NCI-H2081 treated with DMSO at 0.1 percent for 48 hours (cell line): ENCODE measurements around the gene PRCD.

Experiments used
- DNase-seq: peaks from one replicate; lab custom pipeline; 2025; lab: John Stamatoyannopoulos, UW

PRCD gene

DNA sequence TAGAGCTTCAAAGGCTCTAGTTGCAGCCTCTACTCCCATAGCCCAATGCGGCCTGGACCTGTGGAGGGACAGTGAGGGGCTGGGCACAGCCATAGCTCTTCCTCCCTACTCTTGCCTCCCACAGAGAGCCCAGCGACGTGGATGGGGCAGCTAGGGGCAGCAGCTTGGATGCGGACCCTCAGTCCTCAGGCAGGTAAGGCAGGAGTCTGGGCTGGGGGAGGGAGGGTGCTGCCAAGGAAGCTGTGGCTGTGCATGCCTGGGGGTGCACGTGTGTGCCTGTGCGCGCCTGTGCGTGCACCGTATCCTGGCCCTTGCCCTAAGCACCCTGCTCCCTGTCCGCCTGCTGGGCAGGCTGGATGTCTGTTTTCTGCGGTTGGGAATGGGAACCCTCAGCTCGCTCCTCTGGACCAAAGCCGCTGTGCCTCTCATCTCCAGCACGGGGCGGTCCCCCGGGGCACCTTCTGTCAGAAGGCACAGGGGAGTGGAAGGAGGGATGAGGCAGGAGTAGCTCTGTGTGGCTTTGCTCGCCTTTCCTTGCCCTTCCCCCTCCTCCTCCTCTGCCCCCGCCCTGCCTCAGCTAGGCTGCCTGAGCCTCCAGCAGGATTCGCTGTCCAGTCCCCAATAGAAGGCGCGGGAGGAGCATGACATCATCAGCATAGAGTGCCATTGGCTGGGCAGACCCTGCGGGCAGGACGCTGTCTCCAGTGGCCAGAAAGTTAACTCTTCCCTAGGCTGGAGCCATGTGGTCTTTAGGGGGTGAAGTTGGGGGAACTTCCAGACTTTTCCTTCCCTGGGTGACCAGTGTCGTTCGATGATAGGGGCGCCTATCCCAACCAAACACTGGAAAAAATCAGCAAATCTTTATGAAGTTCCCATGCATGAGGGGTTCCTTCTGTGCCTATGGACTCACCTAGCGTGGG, 797 bp downstream of the PRCD start:
- no peak for DNase-seq

DNA sequence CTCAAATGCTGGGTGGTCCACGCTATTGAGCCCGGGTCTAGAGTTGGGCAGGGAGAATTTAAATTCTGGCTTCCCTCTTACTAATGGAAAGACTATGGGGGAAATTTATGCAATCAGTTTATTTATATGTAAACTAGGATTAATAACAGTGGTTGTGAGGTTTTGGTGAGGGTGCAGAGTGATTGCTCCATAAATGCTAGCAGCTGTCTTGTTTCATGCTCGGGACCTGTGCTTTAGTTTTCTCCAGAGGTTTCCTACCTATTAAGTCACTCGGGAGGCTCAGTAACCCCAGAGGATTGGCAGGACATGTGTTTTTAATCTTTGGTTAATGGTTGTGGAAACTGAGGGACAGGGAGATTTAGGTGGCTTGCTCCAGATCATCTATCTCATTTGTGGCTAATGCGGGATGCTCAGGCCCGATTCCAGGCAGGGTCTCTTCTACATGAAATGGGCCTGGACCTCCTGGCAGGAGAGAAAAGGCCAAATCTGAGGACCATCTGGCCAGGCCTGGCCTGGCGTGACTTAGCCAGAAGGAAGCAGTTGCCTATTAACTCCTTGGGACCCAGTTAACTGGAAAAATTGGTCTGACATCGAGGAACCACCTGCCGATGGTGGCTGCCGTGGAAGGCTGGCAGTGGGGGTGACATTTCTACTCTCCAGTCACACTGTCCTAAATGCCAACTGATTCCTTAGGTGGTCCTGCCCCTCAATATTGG, 2.1 kb downstream of the PRCD start:
- no peak for DNase-seq

DNA sequence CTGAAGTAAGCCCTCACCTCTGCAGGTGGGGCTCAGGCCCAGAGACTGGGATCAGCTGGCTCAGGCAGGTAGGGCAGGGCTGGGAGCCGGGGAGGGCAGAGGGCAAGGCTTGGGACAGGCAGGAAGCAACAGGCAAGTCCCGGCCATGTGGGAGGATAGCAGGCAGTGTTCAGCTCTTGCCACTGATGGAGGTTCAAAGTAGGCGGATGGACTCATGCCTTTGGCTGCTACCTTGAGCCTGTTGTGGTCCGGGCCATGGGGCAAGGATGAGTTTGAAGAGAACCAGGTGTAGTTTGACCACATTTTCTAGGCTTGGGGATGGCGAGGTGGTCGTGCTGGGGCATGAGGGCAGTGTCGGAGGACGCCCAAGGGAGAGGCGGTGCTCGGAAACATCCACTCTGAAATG, 2.7 kb downstream of the PRCD start:
- no peak for DNase-seq

DNA sequence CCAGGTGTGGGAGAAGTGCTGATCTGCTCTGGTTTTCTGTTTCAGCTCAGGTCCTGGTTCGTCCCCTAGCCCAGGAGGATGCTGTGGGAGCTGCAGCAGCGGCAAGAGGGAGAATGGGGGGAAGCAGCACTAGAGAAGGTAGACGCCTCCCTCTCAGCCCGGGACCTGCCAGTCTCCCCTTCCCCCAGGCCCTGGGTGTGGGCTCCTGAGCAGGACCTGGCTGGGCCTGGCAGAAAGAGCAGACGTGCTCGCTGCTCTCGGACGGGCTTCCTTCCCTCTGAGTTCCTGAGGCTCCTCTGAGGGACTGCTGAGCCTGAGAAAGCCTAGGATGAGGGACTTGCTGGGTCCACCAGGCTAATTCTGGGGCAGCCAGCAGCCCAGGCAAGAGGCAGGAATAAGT, 3.1 kb downstream of the PRCD start:
- DNase-seq = no peak

DNA sequence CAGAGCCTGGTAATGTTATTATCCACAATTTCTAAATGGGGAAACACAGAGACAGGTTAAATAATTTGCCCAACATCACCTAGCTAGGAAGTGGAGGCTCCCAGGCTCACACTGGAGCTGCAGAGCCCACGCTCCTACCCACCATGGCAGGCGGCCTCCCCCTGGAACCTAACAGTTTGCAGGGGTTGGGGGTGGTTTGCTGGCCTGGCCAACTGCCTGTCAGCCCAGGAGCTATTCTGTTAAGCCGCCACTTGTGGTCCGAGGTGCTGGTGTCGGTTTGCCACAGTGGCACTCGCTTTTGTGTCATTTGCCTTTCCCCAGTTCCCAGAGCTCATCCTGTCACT, 3.6 kb downstream of the PRCD start:
- no peak for DNase-seq

DNA sequence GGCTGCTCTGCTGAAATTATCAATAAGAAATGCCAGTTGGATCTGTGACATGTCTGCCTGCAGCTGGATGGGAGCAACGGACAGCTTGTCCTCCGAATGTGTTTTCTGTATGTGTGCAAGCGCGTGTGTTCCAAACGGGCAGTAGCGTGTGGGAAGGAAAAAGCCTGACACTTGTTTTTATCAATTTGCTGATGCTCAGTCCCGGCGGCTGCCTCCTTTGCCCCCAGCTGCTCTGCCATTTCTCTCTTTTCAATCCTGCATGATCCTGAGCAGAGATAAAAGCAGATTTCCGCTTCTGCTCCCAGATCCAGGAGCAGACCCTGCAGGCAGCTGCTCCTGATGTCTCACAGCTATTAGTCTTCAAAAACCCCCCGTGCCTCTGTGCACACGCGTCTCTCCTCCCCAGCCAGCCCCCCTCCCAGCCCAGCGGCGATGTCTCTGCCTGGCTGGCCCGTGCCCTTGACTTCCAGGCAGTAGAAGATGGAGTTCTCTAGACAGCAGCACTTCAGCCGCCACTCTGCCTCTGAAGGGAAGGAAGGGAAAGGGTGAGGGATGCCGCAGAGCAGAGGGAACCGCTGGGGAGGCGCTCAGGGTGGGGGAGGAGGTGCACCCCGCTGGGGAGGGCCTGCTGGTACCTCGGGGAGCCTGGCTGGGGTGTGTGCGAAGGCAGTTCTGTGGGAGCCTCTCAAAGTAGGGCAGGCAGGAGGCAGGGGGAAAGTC, 4.1 kb downstream of the PRCD start:
- DNase-seq = no peak

DNA sequence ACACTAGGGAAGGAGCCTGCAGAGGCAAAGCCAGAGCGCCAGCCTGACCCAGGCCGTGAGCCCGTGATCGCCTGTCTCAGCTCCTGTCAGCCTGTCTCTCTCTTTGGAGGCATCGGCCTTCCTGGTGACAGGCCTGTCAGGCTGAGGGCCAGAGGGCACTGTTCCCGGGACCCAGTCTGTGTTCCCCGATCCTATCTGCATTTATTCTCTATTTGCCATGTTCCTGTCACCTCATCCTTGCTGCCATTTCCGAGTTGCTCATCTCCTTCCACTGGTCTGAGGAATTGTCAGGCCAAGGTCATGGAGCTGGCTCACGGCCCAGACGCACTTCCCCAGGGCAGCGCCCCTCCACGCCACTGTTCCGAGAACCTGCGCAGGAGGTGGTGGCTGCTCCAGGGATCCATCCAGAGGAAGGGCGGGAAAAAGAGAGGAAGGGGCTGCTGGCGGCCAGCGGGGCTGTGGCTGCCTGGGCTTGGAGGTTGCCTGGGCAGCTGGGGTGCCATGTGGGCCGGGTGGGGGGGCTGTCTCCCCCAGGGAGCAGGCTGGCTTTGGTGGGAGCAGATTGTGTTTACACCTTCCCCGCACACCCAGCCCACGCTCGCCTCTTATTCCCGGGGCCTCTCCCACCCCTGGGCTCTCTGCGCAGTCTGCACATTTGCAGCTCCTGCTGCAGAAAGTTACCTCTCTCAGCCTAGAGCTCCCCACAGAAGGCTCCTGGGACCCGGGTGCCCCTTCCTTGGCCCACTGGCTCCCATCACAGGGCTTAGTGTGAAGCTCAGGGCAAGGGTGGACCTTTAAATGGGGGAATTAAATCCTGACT, 4.9 kb downstream of the PRCD start:
- no peak for DNase-seq

DNA sequence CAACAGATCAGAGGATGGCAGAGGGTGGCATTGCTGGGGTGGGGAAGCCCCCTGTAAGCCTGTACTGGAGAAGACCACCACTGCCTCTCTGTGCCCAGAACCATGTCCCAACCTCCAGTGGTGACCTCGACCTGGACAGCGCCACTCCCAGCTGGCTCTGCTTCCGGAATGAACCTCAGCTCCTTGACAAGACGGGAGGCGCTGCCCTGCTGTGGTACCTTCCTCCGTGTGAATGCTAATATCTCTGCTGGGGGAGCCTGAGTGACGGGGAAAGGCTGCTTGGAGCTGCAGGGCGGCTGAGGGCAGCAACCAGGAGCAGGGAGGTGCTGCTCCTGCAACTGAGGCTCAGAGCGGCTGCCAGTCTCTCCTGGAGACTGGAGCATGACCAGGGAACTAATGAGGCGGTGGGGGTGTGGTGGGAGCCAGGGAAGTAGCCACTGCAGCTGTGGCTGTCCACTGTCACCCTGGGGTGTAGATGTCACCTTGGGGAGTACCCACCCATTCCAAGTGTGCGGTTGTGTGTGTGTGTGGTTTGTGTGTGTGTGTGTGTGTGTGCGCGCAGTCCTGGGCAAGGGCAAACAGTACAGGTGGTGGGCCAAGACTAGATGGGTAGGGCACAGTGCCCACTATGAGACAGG, 6.2 kb downstream of the PRCD start:
- no peak for DNase-seq

DNA sequence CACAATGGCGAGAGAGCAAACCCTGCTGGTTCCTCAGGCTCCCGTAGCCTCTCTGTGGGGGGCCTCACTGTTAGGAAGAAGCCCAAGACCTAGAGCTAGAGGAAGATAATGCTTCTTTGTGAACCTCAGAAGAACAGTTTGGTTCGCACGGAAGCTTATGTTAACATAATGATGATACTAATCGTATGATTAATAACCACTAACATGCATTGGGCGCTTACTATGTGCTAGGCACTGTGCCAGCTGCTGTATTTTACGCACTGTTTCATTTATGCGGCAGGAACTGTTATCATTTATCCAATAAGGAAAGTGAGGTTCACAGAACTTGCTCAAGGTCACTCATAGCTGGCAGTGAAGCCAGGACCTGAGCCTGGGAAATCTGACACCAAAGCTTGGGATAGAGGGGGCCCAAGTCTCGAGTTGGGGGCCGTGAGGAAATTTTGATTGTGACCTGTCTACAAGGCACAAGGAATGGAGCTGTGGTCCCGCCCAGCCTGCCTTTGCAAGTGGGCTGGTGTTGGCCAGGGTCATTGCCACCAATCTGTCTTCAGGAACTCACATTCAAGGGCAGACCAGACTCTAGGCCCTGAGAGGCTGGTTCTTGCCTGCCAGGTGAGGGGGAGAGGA, 6.8 kb downstream of the PRCD start:
- DNase-seq = no peak

DNA sequence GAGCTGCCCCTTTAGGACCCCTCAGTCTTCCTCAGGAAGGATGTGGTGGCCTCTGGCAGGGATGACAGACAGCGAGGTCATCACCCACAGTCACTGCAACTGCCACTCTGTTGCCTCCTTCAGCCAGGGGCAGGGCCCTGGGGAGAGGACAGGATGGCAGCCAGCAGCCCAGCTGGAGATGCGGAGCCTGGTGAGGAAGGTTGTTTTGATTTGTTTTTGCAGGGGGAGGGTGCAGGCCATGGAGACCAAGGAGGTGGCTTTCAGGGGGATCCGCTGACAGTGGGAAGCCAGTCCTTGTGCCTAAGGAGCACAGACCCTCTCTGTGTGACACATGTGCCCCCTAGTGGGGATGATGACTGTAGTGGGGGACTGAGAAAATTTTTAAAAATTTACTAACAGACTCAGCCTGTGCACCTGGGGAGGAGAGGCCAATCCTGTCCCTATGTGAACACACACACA, 7.4 kb downstream of the PRCD start:
- no peak for DNase-seq

DNA sequence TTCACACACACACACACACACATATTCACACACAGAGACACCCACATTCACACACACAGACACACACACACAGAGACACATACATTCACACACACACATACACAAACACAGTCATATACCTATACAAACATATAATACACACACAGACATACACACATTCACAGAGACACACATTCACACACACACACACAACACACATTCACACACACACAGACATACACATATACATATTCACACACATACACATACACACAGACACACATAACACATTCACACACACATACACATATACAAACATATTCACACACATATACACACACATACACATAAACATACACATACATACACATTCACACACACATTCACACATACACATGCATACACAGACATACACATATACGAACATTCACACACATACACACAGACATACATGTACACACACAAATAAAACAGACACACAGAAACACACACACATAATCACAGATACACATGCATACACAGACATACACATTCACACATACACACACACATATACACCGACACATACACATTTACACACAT, 7.9 kb downstream of the PRCD start:
- no peak for DNase-seq

DNA sequence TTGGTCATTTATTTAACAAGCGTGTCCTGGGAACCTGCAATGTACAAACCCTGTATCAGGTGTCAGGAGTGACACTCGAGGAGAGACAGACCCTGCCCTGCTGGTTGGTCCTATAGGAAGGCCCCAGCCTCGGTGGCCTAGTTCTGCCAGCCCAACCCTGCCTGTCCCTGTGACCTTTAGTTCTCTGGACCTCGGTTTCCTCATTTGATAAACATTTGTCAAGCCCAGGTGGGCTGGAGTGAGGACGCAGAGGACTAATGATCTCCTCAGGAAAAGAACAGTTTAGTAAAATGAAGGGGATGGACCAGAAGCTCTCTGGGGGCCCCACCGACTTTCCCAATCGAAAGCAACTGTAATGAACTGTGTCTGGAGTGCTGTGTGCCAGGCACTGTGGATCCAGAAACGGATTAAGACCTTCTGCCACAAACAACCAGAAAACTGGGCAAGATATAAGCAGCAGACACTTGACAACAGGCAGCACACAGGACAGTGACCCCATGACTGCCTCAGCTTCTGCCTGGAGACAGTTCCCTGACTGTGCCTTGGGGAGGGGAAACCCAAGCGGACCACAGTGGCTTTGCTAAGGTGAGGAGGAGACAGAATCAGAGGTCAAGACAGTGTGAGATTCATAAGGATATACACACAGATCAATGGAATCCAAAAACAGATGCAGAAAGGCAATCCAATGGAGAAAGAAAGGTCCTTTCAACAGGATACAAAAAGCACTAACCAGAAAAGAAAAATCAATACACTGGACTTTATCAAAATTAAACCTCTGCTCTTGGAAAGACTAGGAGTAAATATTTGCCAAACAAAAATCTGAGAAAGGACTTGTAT, 8.8 kb downstream of the PRCD start:
- DNase-seq = no peak

DNA sequence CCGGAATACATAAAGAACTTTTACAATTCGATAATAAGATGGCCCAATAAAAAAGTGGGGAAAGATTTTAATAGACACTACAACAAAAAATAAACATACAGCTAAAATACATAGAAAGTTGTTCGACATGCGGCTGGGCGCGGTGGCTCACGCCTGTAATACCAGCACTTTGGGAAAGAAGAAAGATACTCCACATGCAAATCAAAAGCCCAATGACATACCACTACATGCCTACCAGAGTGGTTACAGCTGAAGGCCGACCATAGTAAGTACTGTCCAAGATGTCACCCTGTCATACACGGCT, 9.3 kb downstream of the PRCD start:
- no peak for DNase-seq

DNA sequence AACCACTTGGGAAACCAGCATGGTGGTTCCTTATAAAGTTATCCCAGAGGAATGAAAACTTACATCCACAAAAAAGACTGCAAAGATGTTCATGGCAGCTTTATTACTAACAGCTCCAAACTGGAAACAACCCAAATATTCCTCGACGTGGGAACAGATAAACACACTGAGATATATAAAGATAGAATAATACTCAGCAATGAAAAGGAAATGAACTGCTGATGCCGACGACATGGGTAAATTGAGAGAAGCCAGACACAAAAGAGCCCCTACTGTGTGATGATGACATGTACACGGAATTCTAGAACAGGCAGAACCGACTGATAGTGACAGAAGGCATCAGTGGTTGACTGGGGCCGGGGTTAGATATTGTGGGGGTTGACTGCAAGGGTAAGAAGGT, 9.7 kb downstream of the PRCD start:
- DNase-seq = no peak

DNA sequence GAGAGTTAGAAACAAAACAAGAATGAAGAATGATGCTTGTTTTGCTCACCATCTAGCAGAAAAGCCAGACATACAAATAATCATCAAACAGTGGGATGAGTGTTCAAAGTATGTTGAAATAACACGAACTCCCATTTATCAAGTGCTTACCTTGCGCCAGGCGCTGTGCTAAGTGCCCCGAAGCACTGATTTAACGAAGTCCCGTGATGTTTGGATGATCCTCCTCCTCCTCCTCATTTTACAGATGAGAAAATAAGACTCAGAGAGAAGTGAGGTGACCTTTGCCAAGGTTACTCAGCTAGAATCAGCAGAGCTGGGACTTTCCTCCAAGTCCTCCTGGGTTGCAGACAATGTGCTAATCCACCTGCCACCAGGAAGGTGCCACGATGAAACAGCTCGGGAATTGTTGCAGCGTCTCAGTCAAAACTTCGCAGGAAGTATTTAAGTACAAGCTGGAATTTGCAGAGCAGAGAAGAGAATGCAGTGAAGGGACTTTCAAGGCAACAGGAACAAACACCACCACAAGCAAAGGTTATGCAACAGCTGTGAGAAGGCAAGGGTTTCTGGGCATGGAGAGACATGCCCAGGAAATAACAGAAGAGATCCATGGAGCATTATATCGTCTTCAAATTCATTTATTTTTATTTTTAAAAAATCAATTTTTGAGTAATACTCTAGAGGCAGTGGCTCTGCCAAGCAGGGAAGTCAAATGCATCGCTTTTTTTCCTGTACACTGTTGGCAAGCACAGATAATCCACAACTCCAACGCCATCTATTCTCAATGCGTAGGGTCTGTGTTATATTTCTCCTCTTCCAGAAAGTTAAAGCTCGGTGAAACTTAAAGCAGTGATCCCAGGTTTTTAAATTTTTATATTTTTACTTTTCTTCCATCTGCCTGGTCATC, 11.1 kb downstream of the PRCD start:
- DNase-seq = no peak

DNA sequence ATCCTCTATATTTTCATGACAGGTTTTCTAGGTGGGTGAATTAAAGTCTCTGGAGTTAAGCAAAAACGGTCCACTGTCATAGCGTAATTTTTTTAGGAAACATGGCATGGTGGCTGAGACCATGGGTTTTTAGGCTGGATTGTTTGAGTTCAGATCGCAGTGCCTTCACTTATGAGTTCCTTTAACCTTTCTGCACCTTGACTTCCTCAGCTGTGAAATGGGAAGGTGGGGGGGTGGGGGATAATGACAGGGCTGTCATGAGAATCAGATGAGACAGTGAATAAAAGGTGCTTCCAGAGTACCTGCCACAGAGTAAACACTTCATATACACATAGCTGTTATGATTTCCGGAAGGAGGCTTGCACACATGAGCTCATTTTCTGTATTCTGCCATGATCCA, 11.8 kb downstream of the PRCD start:
- DNase-seq = no peak

DNA sequence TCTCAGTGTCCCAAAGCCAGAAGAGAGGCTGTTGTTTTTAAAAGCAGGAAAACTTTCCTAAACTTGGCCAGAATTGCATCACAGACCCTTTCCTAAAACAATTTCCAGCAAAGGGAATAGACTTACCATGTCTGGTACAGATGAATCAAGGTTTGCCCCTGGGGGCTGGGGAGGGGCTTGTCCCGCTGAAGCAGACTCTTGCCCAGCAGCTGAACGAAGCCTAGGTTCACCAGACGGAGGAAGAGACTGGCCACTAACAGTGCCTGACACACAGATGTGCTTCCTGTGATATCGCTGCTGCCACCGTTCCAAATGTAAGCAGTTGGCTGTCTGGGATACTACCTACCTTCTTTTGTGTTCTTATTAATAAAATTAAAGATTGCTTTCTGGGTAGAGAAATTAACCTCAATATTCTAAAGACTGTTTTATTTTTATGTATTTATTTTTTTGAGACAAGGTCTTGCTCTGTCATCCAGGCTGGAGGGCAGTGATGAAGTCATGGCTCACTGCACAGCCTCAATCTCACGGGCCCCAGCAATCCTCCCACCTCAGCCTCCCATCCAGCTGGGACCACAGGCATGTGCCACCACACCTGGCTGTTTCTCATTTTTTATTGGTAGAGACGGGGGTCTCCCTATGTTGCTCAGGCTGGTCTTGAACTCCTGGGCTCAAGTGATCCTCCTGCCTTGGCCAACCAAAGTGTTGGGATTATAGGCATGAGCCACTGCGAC, 13.5 kb downstream of the PRCD start:
- DNase-seq = no peak

DNA sequence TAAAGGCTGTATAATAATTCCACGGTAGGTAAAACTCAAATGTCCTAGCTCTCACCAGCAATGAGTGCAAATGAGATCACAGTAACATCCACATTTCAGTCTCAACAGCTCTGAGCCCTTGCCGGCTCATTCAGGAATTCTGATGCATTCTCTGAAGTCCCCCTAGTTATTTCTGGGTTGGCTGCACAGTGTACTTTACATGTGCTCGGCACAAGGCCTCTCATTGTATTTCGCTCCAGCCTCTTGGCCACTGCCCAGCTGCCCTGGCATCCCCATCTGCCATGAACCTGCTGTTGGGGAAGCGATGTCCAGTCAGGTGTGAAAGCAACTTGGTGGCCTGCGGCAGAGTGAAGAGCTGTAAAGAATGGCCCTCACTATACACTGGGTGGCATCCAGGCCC, 14.3 kb downstream of the PRCD start:
- DNase-seq = no peak
